C4-2B (cell line): ENCODE results near the gene RAVER2.

Experiments used
- ZFX ChIP-seq: fragments of 450-650 bp; IDR thresholded peaks from 2 replicates; pipeline ENCODE4 v1.6.1; 2017
- TF ChIP-seq, protein P1 (sequence below): fragments of 450-650 bp; conservative IDR thresholded peaks from 2 replicates; pipeline ENCODE4 v1.5.1; 2017; ENCODE audit warnings: mild to moderate bottlenecking

DNA sequence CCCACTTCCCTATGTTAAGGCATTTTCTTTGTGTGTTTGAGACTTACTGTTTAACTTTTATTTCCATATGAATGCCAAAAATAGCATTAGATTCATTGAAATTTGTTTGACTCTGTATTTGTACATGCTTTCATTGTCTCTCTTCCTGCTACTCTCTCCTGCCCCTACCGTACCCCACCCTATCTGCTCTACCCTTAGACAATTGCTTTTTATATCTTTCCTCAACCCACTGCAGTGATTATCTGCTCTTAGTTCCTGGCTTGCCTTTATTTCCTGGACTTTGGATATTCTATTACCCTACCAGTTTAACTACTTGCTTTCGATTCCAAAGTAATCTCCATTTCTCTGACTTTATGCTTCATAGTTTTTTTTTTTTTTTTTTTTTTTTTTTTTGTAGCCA is 10.5 kb downstream of the RAVER2 start:
- TF ChIP-seq, protein P1, sequence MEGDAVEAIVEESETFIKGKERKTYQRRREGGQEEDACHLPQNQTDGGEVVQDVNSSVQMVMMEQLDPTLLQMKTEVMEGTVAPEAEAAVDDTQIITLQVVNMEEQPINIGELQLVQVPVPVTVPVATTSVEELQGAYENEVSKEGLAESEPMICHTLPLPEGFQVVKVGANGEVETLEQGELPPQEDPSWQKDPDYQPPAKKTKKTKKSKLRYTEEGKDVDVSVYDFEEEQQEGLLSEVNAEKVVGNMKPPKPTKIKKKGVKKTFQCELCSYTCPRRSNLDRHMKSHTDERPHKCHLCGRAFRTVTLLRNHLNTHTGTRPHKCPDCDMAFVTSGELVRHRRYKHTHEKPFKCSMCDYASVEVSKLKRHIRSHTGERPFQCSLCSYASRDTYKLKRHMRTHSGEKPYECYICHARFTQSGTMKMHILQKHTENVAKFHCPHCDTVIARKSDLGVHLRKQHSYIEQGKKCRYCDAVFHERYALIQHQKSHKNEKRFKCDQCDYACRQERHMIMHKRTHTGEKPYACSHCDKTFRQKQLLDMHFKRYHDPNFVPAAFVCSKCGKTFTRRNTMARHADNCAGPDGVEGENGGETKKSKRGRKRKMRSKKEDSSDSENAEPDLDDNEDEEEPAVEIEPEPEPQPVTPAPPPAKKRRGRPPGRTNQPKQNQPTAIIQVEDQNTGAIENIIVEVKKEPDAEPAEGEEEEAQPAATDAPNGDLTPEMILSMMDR = no peak
- no peak for TF ChIP-seq ZFX
